ENCODE results near the gene GPSM1. TPM values are rescaled to one million over a fixed set of nuclear protein-coding genes. Genes with fewer than 3 reads are reported as not detected.

GPSM1 gene
- total and polyA plus RNA-seq, 9 of the 15 experiments (the other 6 are each of a cell fraction or from before 2014, with no cell fraction given) = 0.04 to 14.2 (median 3.1) TPM

DNA sequence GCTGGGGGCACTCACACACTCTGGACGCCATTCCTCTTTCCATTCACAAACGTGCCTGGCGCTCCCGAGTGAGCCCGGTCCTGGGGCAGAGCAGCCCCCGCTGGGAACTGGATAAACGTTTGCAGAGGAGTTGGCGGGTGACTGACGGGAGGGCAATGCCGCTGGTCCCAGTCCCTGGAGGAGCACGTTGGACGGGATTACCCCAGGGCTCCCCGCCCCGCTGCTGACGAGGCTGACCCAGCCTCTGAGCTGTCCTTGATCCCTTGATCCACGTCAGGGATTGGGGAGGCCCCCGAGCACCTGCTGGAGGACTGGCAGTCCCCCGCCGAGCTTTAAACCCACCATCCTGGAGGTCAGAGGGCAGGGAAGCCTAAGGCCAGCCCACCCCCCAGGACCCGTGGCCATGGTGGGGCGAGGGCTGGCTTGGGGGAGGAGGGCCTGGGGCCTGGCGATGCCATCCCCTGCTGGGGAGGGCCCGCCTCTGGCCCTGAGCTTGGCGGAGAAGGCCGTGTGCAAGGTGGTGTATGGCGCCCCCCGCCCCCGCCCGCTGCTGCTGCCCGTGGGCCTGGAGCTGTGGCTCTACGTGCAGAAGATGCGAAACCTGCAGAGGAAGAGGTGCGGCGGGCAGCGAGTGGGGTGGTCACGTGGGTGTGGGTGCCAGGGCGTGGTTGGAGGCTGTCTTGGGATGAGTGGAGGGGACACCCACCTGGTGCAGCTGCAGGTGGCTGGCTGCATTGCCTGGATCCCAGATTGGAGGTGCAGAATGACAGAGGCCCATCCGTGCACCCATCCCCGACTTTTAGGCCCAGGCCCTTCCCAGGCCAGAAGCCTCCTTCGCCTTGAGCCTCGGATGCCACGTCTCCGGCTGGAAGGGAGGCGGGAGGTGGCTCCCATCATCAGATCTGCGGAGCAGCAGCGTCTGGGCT, 4.5 kb downstream of the GPSM1 start:
- POLR2A ChIA-PET = interaction anchor here (0.7 kb wide), 1 partner anchor 14 kb away, joined by 4 read pairs; no protein-coding TSS in a partner anchor
- no peak for TF ChIP-seq NFIX (CRISPR knock-in tag; IDR thresholded peaks at IDR 0.05; ENCODE audit: low read depth)
- no peak for TF ChIP-seq DMBX1 (CRISPR knock-in tag; IDR thresholded peaks at IDR 0.05; ENCODE audit: borderline replicate concordance)
- no peak for TF ChIP-seq BMI1 (IDR thresholded peaks at IDR 0.05; ENCODE audit: low read length)
- TF ChIP-seq ZNF282 (CRISPR knock-in tag; IDR thresholded peaks at IDR 0.05) = no peak
- TF ChIP-seq JUNB (CRISPR knock-in tag; conservative IDR thresholded peaks at IDR 0.05) = no peak
- TF ChIP-seq MEF2D (tag; conservative IDR thresholded peaks at IDR 0.05; ENCODE audit: low read depth) = no peak
- no peak for TF ChIP-seq ZNF12 (CRISPR knock-in tag; IDR thresholded peaks at IDR 0.05)
- TF ChIP-seq, protein P1, sequence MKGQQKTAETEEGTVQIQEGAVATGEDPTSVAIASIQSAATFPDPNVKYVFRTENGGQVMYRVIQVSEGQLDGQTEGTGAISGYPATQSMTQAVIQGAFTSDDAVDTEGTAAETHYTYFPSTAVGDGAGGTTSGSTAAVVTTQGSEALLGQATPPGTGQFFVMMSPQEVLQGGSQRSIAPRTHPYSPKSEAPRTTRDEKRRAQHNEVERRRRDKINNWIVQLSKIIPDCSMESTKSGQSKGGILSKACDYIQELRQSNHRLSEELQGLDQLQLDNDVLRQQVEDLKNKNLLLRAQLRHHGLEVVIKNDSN (CRISPR knock-in tag; IDR thresholded peaks at IDR 0.05) = 0 out of 2 replicates have a peak, but pooled peaks have one; percentile 10
- TF ChIP-seq SPI1 (IDR thresholded peaks at IDR 0.05; ENCODE audit: borderline replicate concordance, low read depth, low read length) = no peak
- TF ChIP-seq SNRNP70 (optimal IDR thresholded peaks at IDR 0.05; ENCODE audit: low read depth, low read length) = no peak
- TF ChIP-seq CBX5 (IDR thresholded peaks at IDR 0.05; ENCODE audit: borderline replicate concordance, low read depth) = no peak
- TF ChIP-seq RCOR1 (IDR thresholded peaks at IDR 0.05; ENCODE audit: borderline replicate concordance in 1 of 2, low read depth in 2 of 2, low read length in 2 of 2) = no peak
- TF ChIP-seq FOXP1 (CRISPR knock-in tag; IDR thresholded peaks at IDR 0.05) = no peak
- TF ChIP-seq HNRNPL (IDR thresholded peaks at IDR 0.05; ENCODE audit: low read depth, low read length) = 0 out of 2 replicates have a peak, but pooled peaks have one; percentile 50
- TF ChIP-seq, protein P2, sequence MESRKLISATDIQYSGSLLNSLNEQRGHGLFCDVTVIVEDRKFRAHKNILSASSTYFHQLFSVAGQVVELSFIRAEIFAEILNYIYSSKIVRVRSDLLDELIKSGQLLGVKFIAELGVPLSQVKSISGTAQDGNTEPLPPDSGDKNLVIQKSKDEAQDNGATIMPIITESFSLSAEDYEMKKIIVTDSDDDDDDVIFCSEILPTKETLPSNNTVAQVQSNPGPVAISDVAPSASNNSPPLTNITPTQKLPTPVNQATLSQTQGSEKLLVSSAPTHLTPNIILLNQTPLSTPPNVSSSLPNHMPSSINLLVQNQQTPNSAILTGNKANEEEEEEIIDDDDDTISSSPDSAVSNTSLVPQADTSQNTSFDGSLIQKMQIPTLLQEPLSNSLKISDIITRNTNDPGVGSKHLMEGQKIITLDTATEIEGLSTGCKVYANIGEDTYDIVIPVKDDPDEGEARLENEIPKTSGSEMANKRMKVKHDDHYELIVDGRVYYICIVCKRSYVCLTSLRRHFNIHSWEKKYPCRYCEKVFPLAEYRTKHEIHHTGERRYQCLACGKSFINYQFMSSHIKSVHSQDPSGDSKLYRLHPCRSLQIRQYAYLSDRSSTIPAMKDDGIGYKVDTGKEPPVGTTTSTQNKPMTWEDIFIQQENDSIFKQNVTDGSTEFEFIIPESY (CRISPR knock-in tag; IDR thresholded peaks at IDR 0.05) = peak; percentile 45; the same call in 1 of the 2 replicates
- TF ChIP-seq RBFOX2 (IDR thresholded peaks at IDR 0.05; ENCODE audit: low read depth, low read length) = peak; percentile 32; the same call in 1 of the 2 replicates
- TF ChIP-seq GATA2 (CRISPR knock-in tag; IDR thresholded peaks at IDR 0.05) = no peak
- TF ChIP-seq, protein P3, sequence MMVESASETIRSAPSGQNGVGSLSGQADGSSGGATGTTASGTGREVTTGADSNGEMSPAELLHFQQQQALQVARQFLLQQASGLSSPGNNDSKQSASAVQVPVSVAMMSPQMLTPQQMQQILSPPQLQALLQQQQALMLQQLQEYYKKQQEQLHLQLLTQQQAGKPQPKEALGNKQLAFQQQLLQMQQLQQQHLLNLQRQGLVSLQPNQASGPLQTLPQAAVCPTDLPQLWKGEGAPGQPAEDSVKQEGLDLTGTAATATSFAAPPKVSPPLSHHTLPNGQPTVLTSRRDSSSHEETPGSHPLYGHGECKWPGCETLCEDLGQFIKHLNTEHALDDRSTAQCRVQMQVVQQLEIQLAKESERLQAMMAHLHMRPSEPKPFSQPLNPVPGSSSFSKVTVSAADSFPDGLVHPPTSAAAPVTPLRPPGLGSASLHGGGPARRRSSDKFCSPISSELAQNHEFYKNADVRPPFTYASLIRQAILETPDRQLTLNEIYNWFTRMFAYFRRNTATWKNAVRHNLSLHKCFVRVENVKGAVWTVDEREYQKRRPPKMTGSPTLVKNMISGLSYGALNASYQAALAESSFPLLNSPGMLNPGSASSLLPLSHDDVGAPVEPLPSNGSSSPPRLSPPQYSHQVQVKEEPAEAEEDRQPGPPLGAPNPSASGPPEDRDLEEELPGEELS (CRISPR knock-in tag; IDR thresholded peaks at IDR 0.05; ENCODE audit: borderline replicate concordance) = no peak

More for the DNA sequence above, 4.5 kb downstream of the GPSM1 start:
- H3K4me2 ChIP-seq (ENCODE audit: insufficient read depth, low read length) = no peak overlapping the region
- BruUV-seq (replicated peaks) = no TSS peak
- H3K4me1 ChIP-seq (replicated peaks in 1 of 2; ENCODE audit: control insufficient read depth in 2 of 2, insufficient read depth in 2 of 2, low read length in 2 of 2) = peaks cover 4 to 94% of the 10 kb centered on the region in 2 experiments
- H3K9me3 ChIP-seq (replicated peaks; ENCODE audit: control insufficient read depth, insufficient read depth, low read depth, low read length) = no peaks in the 10 kb centered on the region
- no peak overlapping the region for H3K9ac ChIP-seq (ENCODE audit: insufficient read depth in 1 of 2, low read depth in 2 of 2, low read length in 2 of 2)
- H3K36me3 ChIP-seq (ENCODE audit: control insufficient read depth, insufficient read depth, low read length) = no peaks in the 10 kb centered on the region
- H3K4me3 ChIP-seq = no peak overlapping the region
- WGBS (ENCODE audit: insufficient coverage, low coverage, missing lambda C conversion rate) = 68% methylated on average over 30 of the region's 46 CpGs
- in situ Hi-C loops (cut with MboI) (loop anchor here (25.0 kb wide), 1 partner anchor 305 kb away; no protein-coding TSS in a partner anchor), intact Hi-C loops (cut with micrococcal nuclease) (no loop called here)
- H3K79me2 ChIP-seq (ENCODE audit: control insufficient read depth, insufficient read depth, low read length) = peaks cover 15% of the 10 kb centered on the region
- ATAC-seq (no peak), DNase-seq (ENCODE audit: extremely low read depth in 1 of 4, low spot score in 3 of 4) (no peak), FAIRE-seq (no peak)
- H2AFZ ChIP-seq (ENCODE audit: low read depth, low read length) = no peak overlapping the region
- no peaks in the 10 kb centered on the region for H3K27me3 ChIP-seq (ENCODE audit: control insufficient read depth in 2 of 2, insufficient read depth in 2 of 2, low read length in 2 of 2)
- CTCF ChIA-PET (ENCODE audit: low intra/inter-chr PET ratio) = no interaction called here
- H3K27ac ChIP-seq (ENCODE audit: extremely low read depth, low read depth, low read length) = no peak overlapping the region
- H3K9me1 ChIP-seq (ENCODE audit: control insufficient read depth, insufficient read depth, low read length) = peaks cover 3% of the 10 kb centered on the region
- no peaks in the 10 kb centered on the region for H4K20me1 ChIP-seq (replicated peaks; ENCODE audit: control insufficient read depth, insufficient read depth, low read length)

Data from K562 (cell line).